ENCODE results near the gene TPM1.

Gene TPM1

DNA sequence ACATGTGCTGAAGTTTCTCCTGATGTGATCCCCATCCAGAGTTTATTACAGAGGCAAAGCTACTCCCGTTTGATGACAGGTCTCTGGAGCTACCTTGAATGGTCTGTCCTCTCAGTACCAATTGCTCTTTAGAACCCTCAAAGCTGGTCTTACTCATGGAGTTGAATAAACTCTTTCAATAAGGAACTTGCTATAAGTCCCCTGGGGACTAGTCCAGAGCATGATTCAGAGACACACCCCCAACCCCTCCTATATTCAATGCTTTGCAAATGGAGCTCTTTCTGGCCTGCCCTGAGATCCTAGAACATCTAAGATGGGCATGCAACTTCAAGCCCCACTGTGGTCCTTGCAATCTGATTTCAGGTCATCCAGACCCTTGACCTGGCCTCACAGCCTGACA is 23.9 kb upstream of the TPM1 start:
- DNase-seq = no peak

GRCh38 chr15:63019511-63020109 is 22.9 kb upstream of the TPM1 start:
- no peak for DNase-seq

DNA sequence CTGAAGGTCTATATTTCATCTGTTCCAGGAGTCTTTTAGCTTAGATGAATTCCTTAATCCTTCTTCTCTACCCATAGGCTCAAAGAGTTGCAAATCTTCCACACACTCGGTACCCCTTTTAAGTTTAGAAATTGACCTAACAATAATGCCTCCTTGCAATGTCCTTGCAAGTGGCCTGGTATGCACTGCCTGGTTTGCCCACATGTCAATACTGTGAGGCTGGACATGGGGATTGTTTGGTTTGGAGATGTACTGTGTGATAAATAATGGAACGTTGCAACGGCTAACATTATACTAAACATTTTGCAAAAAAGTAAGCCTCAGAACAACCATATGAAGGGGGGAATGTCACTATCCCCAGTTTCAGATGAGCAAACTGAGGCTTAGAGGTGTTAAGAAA is 22.4 kb upstream of the TPM1 start:
- no peak for DNase-seq

DNA sequence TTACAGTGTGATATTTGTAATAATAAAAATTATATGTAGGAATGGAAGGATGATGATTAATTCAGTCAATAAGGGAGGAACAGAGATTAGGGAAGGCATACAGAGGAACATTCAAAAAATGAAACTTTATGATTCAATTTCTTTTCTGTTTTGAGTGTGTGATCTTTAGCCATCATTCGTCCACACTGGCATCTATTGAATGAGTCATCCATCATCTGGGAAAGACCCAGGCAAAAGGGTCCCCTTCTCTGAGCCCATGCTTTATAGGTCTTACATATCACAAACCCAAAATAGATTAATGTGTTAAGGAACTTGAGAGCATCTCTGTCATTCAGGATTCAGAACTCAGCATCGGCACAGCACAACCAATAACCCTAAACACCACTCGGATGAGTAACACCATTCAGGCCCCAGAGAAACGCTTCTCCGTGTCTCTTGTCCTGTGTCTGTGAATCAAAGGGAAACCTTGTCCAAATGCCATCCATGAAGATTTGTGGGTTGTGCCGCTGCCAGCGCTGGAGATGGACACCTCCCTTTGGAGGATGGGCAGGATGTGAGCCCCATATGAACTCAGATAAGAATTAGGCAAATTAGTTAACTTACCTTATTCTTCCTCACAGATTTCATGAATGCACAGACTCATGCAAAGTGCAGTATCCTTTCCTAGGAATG is 21.7 kb upstream of the TPM1 start:
- DNase-seq = no peak

GRCh38 chr15:63022181-63022580 is 20.4 kb upstream of the TPM1 start:
- no peak for DNase-seq

- DNase-seq = no peak
Measured at GRCh38 chr15:63022663-63023062, 19.9 kb upstream of the TPM1 start.

DNA sequence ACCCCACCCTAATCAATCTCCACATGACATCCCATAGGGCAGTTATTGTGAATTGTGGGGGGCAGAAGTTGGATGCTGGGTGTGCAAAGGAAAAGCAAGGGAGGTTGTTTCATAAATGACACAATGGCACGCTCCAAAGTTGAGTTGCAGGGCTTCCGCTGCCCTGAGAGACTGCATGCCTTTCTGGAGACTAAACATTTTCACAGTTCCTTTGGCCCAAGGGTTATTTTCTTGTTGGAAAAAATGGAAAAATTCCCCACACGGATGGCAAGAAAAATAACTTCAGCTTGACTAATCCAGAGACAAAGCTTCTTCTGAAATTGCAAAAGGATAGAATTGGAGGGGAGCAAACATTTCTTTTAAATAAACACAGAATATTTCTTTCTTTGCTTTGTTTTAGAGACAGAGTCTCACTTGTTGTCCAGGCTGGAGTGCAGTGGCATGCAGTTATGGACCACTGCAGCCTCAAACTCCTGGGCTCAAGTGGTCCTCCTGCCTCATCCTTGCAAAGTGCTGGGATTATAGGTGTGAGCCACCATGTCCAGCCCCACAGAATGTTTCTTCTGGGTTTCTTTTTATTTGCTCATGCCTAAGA is 19.1 kb upstream of the TPM1 start:
- DNase-seq = no peak

DNA sequence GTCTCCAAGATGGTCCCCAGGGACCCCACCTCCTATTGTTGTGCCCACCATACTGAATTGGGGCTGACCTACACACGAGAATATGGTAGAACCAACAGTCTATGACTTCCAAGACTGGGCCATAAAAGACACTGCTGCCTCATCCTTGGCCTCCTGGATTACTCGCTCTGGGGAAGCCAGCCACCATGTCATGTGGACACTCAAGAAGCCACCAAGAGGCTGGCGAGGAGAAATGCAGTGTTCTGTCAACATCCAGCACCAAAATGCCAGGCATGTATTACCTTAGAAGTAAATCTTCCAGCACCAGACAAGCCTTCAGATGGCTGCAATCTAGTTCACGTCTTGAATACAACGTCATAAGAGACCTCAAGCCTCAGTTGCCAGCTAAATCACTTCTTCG is 17.1 kb upstream of the TPM1 start:
- no peak for DNase-seq

GRCh38 chr15:63027646-63028045 is 14.9 kb upstream of the TPM1 start:
- DNase-seq = no peak

GRCh38 chr15:63028442-63029110 is 14.0 kb upstream of the TPM1 start:
- DNase-seq = no peak

- DNase-seq = no peak
Measured at GRCh38 chr15:63029676-63030075, 12.9 kb upstream of the TPM1 start.

DNA sequence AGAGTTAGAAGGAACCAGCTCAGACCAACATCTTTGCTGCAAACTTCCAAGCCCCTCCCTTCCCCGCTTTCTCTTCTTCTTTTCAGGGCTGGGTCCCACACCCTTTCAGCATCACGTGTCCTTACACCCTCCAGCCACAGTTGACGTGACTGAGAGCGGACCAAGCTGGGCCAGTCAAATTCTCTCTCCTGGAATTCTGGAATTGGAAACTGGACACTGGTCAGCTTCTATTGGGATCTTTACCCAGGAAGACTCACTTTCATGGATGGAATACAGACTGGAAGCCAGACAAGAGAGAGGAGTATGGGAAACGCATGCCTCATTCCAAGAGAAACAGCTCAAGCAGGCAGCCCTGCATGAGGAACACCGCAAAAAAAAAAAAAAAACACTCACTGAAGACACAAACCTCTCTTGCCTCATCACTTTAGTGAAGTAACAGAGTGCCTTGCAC is 12.4 kb upstream of the TPM1 start:
- DNase-seq = peak; percentile 7

DNA sequence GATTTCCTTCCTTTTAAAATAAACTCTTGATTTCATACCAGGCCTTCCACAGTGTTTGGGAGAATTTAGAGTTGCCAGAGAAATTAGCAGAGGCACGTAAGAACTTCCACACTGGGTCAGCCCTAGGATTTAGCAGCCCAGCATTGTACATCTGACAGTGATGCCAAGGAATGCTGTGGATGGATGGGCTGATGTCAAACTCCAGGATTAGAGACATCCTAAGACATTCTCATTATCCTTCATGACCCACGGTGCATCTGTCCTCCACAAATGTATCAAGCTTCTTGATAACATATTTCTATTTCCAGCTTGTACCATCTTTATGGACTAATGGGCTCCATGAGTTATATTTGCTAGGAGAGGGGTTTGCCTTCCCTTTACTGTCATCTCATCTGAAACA is 8.0 kb upstream of the TPM1 start:
- DNase-seq = no peak

DNA sequence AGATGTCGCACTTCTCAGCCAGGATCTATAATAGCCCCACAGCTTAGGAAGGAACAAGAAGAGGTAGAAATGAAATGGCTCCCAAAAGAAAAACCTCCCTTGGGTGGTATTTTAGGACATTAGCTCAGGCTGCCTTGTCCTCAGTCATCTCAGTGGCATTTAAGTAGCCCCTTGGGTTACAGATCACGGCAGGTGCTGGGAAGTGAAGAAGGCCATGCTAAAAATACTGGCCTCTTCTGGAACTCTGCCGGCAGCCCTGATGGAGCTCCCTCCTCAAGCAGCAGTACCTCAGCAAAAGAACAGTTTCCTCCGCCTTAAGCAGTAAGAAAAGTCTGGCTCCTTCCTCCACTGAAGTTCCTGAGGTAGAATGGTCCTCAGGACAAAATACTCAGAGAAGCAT is 7.3 kb upstream of the TPM1 start:
- no peak for DNase-seq

DNA sequence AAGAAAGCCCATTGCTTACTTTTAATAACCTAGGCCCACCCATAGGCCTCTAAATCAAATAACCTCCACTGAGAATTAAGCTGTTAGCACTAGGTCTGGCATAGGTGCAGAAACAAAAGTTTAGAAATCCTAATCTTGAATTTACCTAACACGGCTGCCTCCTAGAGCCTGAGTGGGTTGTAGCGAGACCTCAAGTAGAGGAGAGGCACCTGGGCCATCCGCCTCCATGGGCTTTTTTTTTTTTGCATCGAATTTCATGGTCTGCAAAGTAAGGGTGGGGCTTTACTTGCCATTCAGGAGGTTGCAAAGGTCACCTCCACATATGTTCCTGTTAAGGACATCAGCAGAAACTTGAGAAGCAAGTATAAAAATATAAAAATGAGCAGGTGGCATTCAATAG is 6.6 kb upstream of the TPM1 start:
- DNase-seq = no peak

- DNase-seq = no peak
Measured at GRCh38 chr15:63037976-63038720, 4.4 kb upstream of the TPM1 start.

DNA sequence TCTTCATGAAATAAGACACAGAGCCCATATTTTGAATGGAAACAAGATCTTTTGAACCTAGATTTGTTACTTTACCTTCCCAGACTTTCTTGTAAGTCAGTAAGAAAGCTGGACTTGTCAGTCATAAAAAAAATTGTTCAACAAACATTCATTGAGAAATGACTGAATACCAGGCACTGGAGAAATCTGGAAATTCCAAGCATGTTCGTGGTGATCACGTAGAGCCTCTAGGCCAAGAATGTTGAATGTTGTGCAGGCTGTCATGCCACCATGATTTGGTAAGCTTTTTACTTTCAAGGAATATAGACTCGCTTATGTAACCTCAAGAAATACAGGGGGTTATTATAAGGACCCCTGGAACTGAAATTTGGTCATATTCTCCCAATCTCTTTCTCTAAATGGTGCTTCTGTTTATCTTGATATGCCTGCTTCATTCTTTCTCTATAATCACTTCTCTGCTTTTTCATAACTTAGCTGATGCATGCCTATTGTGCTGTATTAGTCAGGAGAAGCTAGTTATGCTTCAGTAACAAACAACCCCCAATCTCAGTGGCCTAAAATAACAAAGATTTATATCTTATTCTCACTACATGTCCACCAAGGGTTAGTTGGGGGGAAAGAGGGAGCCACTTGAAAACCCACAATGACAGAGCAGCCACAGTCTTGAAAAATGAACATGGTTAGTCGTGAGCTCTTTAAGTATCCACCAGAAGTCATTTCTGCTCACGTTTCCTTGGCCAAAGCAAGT is 3.4 kb upstream of the TPM1 start:
- no peak for DNase-seq

DNA sequence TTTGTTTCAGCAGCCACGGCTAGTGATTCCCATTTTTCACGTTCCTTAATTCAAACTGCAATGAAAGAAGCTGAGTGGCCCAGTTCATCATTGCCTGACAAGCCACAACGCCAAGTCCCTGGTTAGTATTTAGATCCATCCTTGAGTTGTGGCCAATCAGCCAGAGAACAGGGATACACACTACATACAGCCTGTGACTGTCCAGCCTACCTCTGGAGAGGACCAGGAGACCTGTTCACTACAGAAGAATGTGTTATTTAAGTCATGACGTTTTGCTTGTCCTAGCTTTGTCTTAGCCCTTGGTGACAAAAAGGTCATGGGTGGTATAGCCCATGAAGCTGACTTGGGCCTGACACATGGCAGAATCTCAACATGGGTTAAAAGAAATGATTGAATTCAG is 2.7 kb upstream of the TPM1 start:
- no peak for DNase-seq

DNA sequence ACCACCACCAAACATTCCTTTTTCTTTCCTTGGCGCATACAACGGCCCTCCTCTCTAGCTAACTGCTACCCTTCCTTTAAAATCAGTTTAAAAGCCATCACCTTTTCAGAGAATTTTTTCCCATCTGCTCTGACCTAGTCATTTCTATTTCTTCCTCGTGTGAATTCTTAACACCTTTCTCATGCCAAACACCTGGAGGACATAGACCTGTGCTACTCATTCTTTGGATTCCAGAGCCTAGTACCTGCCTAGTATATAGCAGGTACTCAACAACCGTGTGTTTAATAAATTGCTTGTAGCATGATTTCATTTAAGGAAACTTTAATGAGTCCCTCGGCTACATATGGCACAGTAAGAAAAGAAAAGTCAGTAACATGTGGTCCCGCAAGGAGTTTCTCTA is 2.0 kb upstream of the TPM1 start:
- DNase-seq = no peak

DNA sequence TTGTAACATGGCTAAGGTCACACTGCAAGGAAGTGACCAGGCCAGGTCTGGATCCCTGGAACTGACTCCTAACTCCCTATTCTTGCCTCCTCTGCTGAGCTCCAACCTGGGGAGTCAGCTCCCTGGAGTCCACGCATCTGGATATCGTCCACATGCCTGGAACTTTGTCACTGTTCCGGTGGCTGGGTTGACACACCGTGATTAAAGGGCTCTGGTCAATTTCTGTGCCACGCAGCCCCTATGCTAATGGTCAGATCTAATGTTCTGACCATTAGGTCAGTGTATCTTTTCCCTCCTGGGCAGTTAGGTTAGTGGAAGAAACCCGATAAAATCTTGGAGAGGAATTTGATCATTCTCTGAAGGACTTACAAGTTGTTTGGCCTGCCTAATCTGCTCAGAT is 1.6 kb upstream of the TPM1 start:
- DNase-seq = no peak

GRCh38 chr15:63041402-63041973 is 1.1 kb upstream of the TPM1 start:
- DNase-seq = no peak

DNA sequence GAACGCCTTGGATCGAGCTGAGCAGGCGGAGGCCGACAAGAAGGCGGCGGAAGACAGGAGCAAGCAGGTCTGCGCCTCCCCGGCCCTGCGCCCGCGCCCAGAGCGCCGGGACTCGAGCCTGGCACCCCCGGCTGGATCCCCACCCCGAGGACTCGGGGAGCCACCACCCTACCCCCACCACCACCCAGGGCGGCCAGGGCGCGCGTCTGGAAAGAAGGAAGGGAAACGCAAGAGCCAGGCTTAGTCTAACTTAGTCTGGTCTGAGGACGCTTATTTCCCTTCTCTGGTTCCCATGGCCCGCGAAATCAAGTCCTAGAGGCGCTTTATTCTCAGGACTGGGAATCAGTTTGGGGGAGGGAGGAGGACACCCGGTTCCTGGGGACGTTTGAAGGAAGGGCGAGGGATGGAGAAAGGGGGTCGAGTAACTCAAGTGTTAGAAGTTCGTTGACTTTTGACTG is 359 bp downstream of the TPM1 start:
- no peak for DNase-seq

All from CD4-positive, alpha-beta T cell treated with Interleukin-4 for 4 hours (primary cell).